ENCODE measurements around the gene PAPSS1. TPM values are rescaled to one million over a fixed set of nuclear protein-coding genes. Genes with fewer than 3 reads are reported as not detected.

The PAPSS1 gene
- total RNA-seq, 1 donor from 2014 or later = 140 TPM

- Mint-ChIP-seq H3K36me3 (peaks cover 38% of the 10 kb centered on the region), H3K4me3 (no peak overlapping the region), H3K9me3 (peaks cover 5% of the 10 kb centered on the region), H3K4me1 (no peaks in the 10 kb centered on the region), H3K27ac (no peak overlapping the region), H3K27me3 (ENCODE audit: insufficient read depth, low read depth) (no peaks in the 10 kb centered on the region)
- DNase-seq (ENCODE audit: low spot score) = no peak
- Histone ChIP-seq H3K4me2 (no peak overlapping the region), H2AFZ (replicated peaks) (no peak overlapping the region), H3K36me3 (peaks cover 3% of the 10 kb centered on the region), H3K4me1 (no peaks in the 10 kb centered on the region), H3K79me2 (ENCODE audit: low read depth) (peaks cover 33% of the 10 kb centered on the region), H3F3A (ENCODE audit: low read depth) (no peaks in the 10 kb centered on the region), H3K27me3 (no peaks in the 10 kb centered on the region), H3K9me3 (ENCODE audit: low read depth) (no peaks in the 10 kb centered on the region), H3K4me3 (no peak overlapping the region), H4K20me1 (ENCODE audit: low read depth) (no peaks in the 10 kb centered on the region), H3K9ac (no peak overlapping the region), H3K27ac (no peak overlapping the region)
- TF ChIP-seq CTCF (IDR thresholded peaks at IDR 0.05) = no peak
- TF ChIP-seq EZH2phosphoT487 (IDR thresholded peaks at IDR 0.05) = no peak
- TF ChIP-seq EZH2 (IDR thresholded peaks at IDR 0.05) = no peak
Observed at GRCh38 chr4:107693132-107693531, 26.9 kb downstream of the PAPSS1 start.

GRCh38 chr4:107692202-107692601, 27.8 kb downstream of the PAPSS1 start:
- TF ChIP-seq CTCF (IDR thresholded peaks at IDR 0.05) (no peak), EZH2phosphoT487 (IDR thresholded peaks at IDR 0.05) (no peak), EZH2 (IDR thresholded peaks at IDR 0.05) (no peak)
- Histone ChIP-seq H3K4me3 (no peak overlapping the region), H3K79me2 (ENCODE audit: low read depth) (peaks cover 30% of the 10 kb centered on the region), H3K4me1 (no peaks in the 10 kb centered on the region), H3K36me3 (peaks cover 3% of the 10 kb centered on the region), H3K9me3 (ENCODE audit: low read depth) (no peaks in the 10 kb centered on the region), H3K4me2 (no peak overlapping the region), H3K27me3 (no peaks in the 10 kb centered on the region), H3F3A (ENCODE audit: low read depth) (no peaks in the 10 kb centered on the region), H2AFZ (replicated peaks) (no peak overlapping the region), H4K20me1 (ENCODE audit: low read depth) (no peaks in the 10 kb centered on the region), H3K27ac (no peak overlapping the region), H3K9ac (no peak overlapping the region)
- DNase-seq (ENCODE audit: low spot score) = no peak
- H3K27ac Mint-ChIP-seq = no peak overlapping the region
- H3K4me3 Mint-ChIP-seq = no peak overlapping the region
- no peaks in the 10 kb centered on the region for H3K4me1 Mint-ChIP-seq
- H3K36me3 Mint-ChIP-seq = peaks cover 33% of the 10 kb centered on the region
- H3K9me3 Mint-ChIP-seq = peaks cover 5% of the 10 kb centered on the region
- H3K27me3 Mint-ChIP-seq (ENCODE audit: insufficient read depth, low read depth) = no peaks in the 10 kb centered on the region

- Histone ChIP-seq H3K4me1 (no peaks in the 10 kb centered on the region), H3K27me3 (no peaks in the 10 kb centered on the region), H3K36me3 (peaks cover 3% of the 10 kb centered on the region), H3K4me2 (no peak overlapping the region), H3K9me3 (ENCODE audit: low read depth) (no peaks in the 10 kb centered on the region), H3K9ac (no peak overlapping the region), H3F3A (ENCODE audit: low read depth) (no peaks in the 10 kb centered on the region), H3K79me2 (ENCODE audit: low read depth) (peaks cover 23% of the 10 kb centered on the region), H4K20me1 (ENCODE audit: low read depth) (no peaks in the 10 kb centered on the region), H3K27ac (no peak overlapping the region), H3K4me3 (no peak overlapping the region), H2AFZ (replicated peaks) (no peak overlapping the region)
- TF ChIP-seq CTCF (IDR thresholded peaks at IDR 0.05) = no peak
- no peak for DNase-seq (ENCODE audit: low spot score)
- H3K27me3 Mint-ChIP-seq (ENCODE audit: insufficient read depth, low read depth) = no peaks in the 10 kb centered on the region
- no peak overlapping the region for H3K27ac Mint-ChIP-seq
- H3K4me3 Mint-ChIP-seq = no peak overlapping the region
- no peaks in the 10 kb centered on the region for H3K4me1 Mint-ChIP-seq
- peaks cover 4% of the 10 kb centered on the region for H3K9me3 Mint-ChIP-seq
- H3K36me3 Mint-ChIP-seq = peaks cover 34% of the 10 kb centered on the region
Observed at GRCh38 chr4:107691378-107691777, 28.7 kb downstream of the PAPSS1 start.

Measured in neural progenitor cell (in vitro differentiated cells).